Neutrophil (primary cell): Measurements from ENCODE around the gene RANBP2.
A peak's percentile ranks its signal among the peaks of the same experiment; 100 is the strongest.
"Not testable (repeated sequence)": the region's sequence is repeated elsewhere in the genome, so short reads cannot be mapped to it uniquely, and the experiment has no call there.

Source experiments
- H3K27ac ChIP-seq: fragments of 200-600 bp; sonication (generic); 2 replicates; pipeline ENCODE4 v1.5.1; 2016; ENCODE audit warnings: mild to moderate bottlenecking, moderate library complexity
- H3K27me3 ChIP-seq: fragments of 200-600 bp; sonication (generic); 2 replicates; pipeline ENCODE4 v1.6.0; 2016; ENCODE audit warnings: mild to moderate bottlenecking
- H3K36me3 ChIP-seq: fragments of 200-600 bp; sonication (generic); 2 replicates; pipeline ENCODE4 v1.5.1; 2017
- H3K4me1 ChIP-seq, 2 experiments: fragments of 200-600 bp in 1 of 2; sonication (generic) in 1 of 2; 1 replicate in 1 of 2; 2 replicates in 1 of 2; pipeline versions ENCODE4 v1.5.1 to v1.6.1; 2013 to 2016; ENCODE audit warnings: low read depth in 1 of 2, low read length in 1 of 2, mild to moderate bottlenecking in 1 of 2, moderate library complexity in 1 of 2; ENCODE audit not compliant: control insufficient read depth in 1 of 2, insufficient read depth in 1 of 2
- H3K4me3 ChIP-seq, 2 experiments: fragments of 200-600 bp in 1 of 2; sonication (generic) in 1 of 2; 1 replicate in 1 of 2; 2 replicates in 1 of 2; pipeline ENCODE4 v1.5.1; 2013 to 2016; ENCODE audit warnings: low read depth in 1 of 2, low read length in 1 of 2, mild to moderate bottlenecking in 1 of 2, moderate library complexity in 1 of 2
- H3K9me3 ChIP-seq: fragments of 200-600 bp; sonication (generic); 2 replicates; pipeline ENCODE4 v1.5.1; 2016
- TF ChIP-seq, protein P1 (sequence below): fragments of 200-600 bp; sonication (generic); IDR thresholded peaks from 2 replicates; pipeline ENCODE4 v1.5.1; 2016; ENCODE audit warnings: antibody characterized with exemption

The RANBP2 gene

DNA sequence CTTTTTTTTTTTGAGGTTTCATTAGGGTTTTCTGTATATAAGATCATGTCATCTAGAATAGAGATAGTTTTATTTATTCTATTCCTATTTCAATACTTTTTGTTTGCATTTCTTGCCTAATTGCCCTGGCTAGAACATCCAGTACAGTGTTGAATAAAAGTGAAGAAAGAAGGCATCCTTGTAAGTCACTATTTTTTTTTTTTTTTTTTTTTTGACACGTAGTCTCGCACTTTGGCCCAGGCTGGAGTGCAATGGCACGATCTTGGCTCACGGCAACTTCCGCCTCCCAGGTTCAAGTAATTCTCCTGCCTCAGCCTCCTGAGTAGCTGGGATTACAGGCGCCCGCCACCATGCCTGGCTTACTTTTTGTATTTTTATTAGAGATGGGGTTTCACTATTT is 27.8 kb upstream of the RANBP2 start:
- H3K27ac ChIP-seq: no peak overlapping the region
- no peak overlapping the region for H3K4me3 ChIP-seq
- H3K36me3 ChIP-seq: no peaks in the 10 kb centered on the region
- no peaks in the 10 kb centered on the region for H3K4me1 ChIP-seq
- H3K27me3 ChIP-seq: no peaks in the 10 kb centered on the region
- TF ChIP-seq, protein P1, sequence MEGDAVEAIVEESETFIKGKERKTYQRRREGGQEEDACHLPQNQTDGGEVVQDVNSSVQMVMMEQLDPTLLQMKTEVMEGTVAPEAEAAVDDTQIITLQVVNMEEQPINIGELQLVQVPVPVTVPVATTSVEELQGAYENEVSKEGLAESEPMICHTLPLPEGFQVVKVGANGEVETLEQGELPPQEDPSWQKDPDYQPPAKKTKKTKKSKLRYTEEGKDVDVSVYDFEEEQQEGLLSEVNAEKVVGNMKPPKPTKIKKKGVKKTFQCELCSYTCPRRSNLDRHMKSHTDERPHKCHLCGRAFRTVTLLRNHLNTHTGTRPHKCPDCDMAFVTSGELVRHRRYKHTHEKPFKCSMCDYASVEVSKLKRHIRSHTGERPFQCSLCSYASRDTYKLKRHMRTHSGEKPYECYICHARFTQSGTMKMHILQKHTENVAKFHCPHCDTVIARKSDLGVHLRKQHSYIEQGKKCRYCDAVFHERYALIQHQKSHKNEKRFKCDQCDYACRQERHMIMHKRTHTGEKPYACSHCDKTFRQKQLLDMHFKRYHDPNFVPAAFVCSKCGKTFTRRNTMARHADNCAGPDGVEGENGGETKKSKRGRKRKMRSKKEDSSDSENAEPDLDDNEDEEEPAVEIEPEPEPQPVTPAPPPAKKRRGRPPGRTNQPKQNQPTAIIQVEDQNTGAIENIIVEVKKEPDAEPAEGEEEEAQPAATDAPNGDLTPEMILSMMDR: no peak
- no peaks in the 10 kb centered on the region for H3K9me3 ChIP-seq

DNA sequence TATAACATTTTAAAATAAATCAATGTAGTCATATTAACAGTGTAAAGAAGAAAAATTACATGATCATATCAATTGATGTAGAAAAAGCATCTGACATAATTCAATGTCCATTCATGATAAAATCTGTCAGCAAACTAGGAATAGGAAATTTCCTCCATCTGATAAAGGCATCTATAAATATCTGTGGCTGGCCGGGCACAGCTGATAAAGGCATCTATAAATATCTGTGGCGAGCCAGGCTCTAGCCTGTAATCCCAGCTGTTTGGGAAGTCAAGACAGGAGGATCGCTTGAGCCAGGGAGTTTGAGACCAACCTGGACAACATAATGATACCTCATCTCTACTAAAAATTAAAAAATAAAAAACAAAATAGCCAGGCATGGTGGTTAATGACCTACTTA is 18.1 kb upstream of the RANBP2 start:
- TF ChIP-seq, protein P1: no peak

DNA sequence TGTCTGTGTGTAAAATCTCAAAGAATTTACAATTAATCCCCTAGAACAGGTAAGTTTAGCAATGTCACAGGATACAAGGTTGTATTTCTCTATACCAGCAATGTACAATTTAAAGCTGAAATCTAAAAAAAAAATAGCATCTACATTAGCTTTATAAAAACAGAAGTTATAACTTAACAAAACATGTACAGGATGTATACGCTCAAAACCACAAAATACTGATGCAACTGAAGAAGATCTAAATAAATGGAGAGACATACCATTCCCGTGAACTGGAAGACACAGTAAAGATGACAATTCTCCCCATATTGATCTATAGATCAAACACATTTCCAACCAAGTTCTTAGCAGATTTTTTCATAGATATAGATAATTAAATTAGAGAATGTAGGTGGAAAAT is 17.5 kb upstream of the RANBP2 start:
- no peak overlapping the region for H3K4me3 ChIP-seq
- TF ChIP-seq, protein P1: no peak
- H3K27me3 ChIP-seq: no peaks in the 10 kb centered on the region
- no peaks in the 10 kb centered on the region for H3K9me3 ChIP-seq
- H3K4me1 ChIP-seq: peaks cover 3 to 8% of the 10 kb centered on the region in 2 experiments
- no peak overlapping the region for H3K27ac ChIP-seq
- no peaks in the 10 kb centered on the region for H3K36me3 ChIP-seq

More for the DNA sequence above, 18.1 kb upstream of the RANBP2 start:
- Histone ChIP-seq H3K36me3 (no peaks in the 10 kb centered on the region), H3K27ac (no peak overlapping the region), H3K9me3 (no peaks in the 10 kb centered on the region), H3K27me3 (no peaks in the 10 kb centered on the region), H3K4me3 (no peak overlapping the region), H3K4me1 (peaks cover 3 to 8% of the 10 kb centered on the region in 2 experiments)

DNA sequence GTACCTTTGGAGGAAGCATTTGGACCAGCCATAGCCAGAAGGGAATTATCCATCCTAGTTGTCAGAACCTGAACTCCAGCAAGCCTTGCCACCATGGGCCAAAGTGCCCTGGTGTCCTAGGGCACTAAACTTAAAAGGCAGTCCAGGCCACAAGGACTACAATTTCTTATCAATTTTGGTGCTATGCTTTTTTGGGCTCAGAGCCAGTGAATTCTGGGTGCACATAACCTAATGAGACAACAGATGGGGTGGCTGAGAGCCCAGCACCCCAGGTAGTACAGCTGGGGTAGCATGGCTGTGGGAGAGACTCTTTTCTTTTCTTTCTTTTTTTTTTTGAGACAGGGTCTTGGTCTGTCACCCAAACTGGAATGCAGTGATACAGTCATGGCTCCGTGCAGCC is 14.4 kb upstream of the RANBP2 start:
- Histone ChIP-seq H3K27me3 (no peaks in the 10 kb centered on the region), H3K4me1 (peaks cover 3 to 8% of the 10 kb centered on the region in 2 experiments), H3K4me3 (no peak overlapping the region), H3K36me3 (no peaks in the 10 kb centered on the region), H3K27ac (no peak overlapping the region), H3K9me3 (no peaks in the 10 kb centered on the region)
- TF ChIP-seq, protein P1: no peak

DNA sequence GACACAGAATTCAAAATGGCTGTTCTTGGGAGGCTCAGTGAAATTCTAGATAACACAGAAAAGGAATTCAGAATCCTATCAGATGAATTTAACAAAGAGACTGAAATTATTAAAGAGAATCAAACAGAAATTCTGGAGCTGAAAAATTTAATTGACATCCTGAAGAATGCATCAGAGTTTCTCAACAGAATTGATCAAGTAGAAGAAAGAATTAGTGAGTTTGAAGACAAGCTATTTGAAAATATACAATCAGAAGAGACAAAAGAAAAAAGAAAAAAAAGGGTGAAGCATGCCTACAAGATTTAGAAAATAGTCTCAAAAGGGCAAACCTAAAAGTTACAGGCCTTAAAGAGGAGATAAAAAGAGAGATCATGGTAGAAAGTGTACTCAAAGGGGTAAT is 12.0 kb upstream of the RANBP2 start:
- H3K27ac ChIP-seq: no peak overlapping the region
- no peaks in the 10 kb centered on the region for H3K36me3 ChIP-seq
- H3K9me3 ChIP-seq: no peaks in the 10 kb centered on the region
- H3K4me1 ChIP-seq: no peaks in the 10 kb centered on the region
- no peaks in the 10 kb centered on the region for H3K27me3 ChIP-seq
- no peak overlapping the region for H3K4me3 ChIP-seq
- TF ChIP-seq, protein P1: no peak

DNA sequence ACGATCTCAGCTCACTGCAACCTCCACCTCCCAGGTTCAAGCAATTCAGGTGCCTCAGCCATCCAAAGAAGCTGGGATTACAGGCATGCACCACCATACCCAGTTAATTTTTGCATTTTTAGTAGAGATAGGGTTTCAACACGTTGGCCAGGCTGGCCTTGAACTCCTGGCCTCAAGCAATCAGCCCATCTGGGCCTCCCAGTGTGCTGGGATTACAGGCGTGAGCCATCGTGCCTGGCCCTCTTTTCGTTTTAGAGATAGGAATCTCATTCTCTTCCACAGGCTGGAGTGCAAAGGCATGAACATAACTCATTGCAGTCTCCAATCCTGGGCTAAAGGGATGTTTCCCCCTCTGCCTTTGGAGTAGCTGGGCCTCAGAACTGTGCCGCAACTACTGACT is 2.3 kb upstream of the RANBP2 start:
- peaks cover 8 to 15% of the 10 kb centered on the region in 2 experiments for H3K4me1 ChIP-seq
- not testable (repeated sequence) for H3K27ac ChIP-seq, H3K27me3 ChIP-seq, H3K36me3 ChIP-seq, H3K9me3 ChIP-seq, H3K4me3 ChIP-seq

DNA sequence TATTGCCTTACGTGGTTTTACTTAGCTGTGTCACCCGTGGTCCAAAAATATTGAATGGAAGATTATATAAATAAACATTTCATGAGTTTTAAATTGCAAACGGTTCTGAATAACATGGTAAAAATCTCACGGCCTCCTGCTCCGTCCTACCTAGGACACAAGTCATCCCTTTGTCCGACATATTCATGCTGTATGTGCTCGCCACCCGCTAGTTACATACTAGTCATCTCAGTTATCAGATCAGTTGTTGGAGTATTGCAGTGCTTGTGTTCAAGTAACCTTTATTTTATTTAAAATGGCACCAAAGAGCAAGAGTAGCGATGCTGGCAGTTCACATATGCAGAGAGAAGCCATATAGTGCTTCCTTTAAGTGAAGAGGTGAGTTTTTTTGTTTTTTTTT is 6.8 kb downstream of the RANBP2 start:
- H3K4me3 ChIP-seq, H3K27me3 ChIP-seq, H3K9me3 ChIP-seq, H3K36me3 ChIP-seq: not testable (repeated sequence)
- peak overlapping the region; percentile 70 for H3K27ac ChIP-seq
- H3K4me1 ChIP-seq: peaks cover 11 to 18% of the 10 kb centered on the region in 2 experiments

DNA sequence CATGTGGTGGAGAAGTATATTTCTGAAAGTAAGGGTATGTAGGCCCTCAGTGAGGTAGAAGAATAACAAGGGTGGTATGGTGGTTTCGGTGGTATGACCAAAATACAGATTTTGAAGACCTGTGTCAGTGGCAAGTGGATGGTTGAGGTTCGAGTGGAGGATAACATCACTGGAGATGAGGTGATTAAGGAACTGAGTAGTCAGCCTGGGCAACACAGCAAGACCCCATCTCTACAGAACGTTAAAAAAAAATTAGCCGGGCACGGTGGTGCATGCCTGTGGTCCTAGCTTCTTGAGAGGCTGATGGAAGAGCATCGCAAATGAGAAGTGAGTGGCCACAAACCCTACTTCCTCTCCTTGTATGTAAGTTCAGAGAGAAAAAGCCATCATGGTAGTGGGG is 15.4 kb downstream of the RANBP2 start:
- not testable (repeated sequence) for H3K27me3 ChIP-seq

DNA sequence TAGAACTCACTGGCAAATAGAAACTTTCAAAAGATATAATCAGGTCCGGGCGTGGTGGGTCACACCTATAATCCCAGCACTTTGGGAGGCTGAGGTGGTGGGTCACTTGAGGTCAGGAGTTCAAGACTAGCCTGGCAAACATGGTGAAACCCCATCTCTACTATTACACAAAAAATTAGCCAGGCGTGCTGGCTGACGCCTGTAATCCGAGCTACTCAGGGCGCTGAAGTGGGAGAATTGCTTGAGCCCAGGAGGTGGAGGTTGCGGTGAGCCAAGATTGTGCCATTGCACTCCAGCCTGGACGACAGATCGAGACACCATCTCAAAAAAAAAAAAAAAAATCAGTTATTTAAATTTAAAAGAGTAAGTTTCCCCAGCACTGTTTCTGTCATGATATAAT is 38.7 kb downstream of the RANBP2 start:
- H3K27me3 ChIP-seq, H3K4me1 ChIP-seq, H3K4me3 ChIP-seq, H3K9me3 ChIP-seq, H3K27ac ChIP-seq: not testable (repeated sequence)
- H3K36me3 ChIP-seq: peaks cover 49% of the 10 kb centered on the region

More for the DNA sequence above, 15.4 kb downstream of the RANBP2 start:
- not testable (repeated sequence) for H3K4me3 ChIP-seq, H3K27ac ChIP-seq, H3K4me1 ChIP-seq, H3K9me3 ChIP-seq
- peaks cover 28% of the 10 kb centered on the region for H3K36me3 ChIP-seq
